ENCODE measurements around the gene CELF1.

CELF1 gene

GRCh38 chr11:47516984-47517853, 35.7 kb downstream of the CELF1 start:
- H2AFZ ChIP-seq (ENCODE audit: low read length): no peak overlapping the region
- H3K79me2 ChIP-seq (ENCODE audit: insufficient read depth, low read length): peaks cover 92% of the 10 kb centered on the region
- H3K9me2 ChIP-seq (replicated peaks; ENCODE audit: low read depth, low read length): no peaks in the 10 kb centered on the region
- peaks cover 11% of the 10 kb centered on the region; the same call in 1 of the 2 replicates for H3F3A ChIP-seq (ENCODE audit: low read depth)
- H3K4me1 ChIP-seq (ENCODE audit: insufficient read depth, low read length, poor library complexity, severe bottlenecking): peaks cover 43% of the 10 kb centered on the region
- H3K4me3 ChIP-seq (ENCODE audit: low read length, poor library complexity, severe bottlenecking): no peak overlapping the region
- H3K9me3 ChIP-seq (ENCODE audit: insufficient read depth, low read depth, low read length): no peaks in the 10 kb centered on the region
- no peaks in the 10 kb centered on the region for H3K27me3 ChIP-seq (ENCODE audit: insufficient read depth, low read length, poor library complexity, severe bottlenecking)
- peaks cover 85% of the 10 kb centered on the region for H4K20me1 ChIP-seq (ENCODE audit: insufficient read depth, low read length, poor library complexity, severe bottlenecking)
- H3K4me2 ChIP-seq (ENCODE audit: low read depth, low read length, poor library complexity, severe bottlenecking): peak overlapping the region; percentile 56
- TF ChIP-seq CTCF (conservative IDR thresholded peaks at IDR 0.05; ENCODE audit: low read length) (no peak), EZH2phosphoT487 (IDR thresholded peaks at IDR 0.05; ENCODE audit: borderline replicate concordance) (no peak)
- no peaks in the 10 kb centered on the region; the same call in 1 of the 2 replicates for H3K36me3 ChIP-seq (ENCODE audit: insufficient read depth, low read length)
- peak overlapping the region; percentile 42 for H3K9ac ChIP-seq (ENCODE audit: low read depth, low read length, poor library complexity, severe bottlenecking)

GRCh38 chr11:47516155-47516554, 36.8 kb downstream of the CELF1 start:
- H3K79me2 ChIP-seq (ENCODE audit: insufficient read depth, low read length): peaks cover 92% of the 10 kb centered on the region
- peaks cover 43% of the 10 kb centered on the region for H3K4me1 ChIP-seq (ENCODE audit: insufficient read depth, low read length, poor library complexity, severe bottlenecking)
- TF ChIP-seq CTCF (conservative IDR thresholded peaks at IDR 0.05; ENCODE audit: low read length): no peak
- no peaks in the 10 kb centered on the region for H3K9me2 ChIP-seq (replicated peaks; ENCODE audit: low read depth, low read length)
- no peak overlapping the region for H3K9ac ChIP-seq (ENCODE audit: low read depth, low read length, poor library complexity, severe bottlenecking)
- H4K20me1 ChIP-seq (ENCODE audit: insufficient read depth, low read length, poor library complexity, severe bottlenecking): peaks cover 85% of the 10 kb centered on the region
- H2AFZ ChIP-seq (ENCODE audit: low read length): no peak overlapping the region
- no peak overlapping the region for H3K4me2 ChIP-seq (ENCODE audit: low read depth, low read length, poor library complexity, severe bottlenecking)
- H3F3A ChIP-seq (ENCODE audit: low read depth): peaks cover 11% of the 10 kb centered on the region; the same call in 1 of the 2 replicates
- H3K36me3 ChIP-seq (ENCODE audit: insufficient read depth, low read length): peaks cover 4% of the 10 kb centered on the region; the same call in 1 of the 2 replicates
- no peaks in the 10 kb centered on the region for H3K9me3 ChIP-seq (ENCODE audit: insufficient read depth, low read depth, low read length)
- H3K4me3 ChIP-seq (ENCODE audit: low read length, poor library complexity, severe bottlenecking): no peak overlapping the region
- no peaks in the 10 kb centered on the region for H3K27me3 ChIP-seq (ENCODE audit: insufficient read depth, low read length, poor library complexity, severe bottlenecking)

- Histone ChIP-seq H3K9me2 (replicated peaks; ENCODE audit: low read depth, low read length) (no peaks in the 10 kb centered on the region), H4K20me1 (ENCODE audit: insufficient read depth, low read length, poor library complexity, severe bottlenecking) (peaks cover 86% of the 10 kb centered on the region), H2AFZ (ENCODE audit: low read length) (no peak overlapping the region), H3K27me3 (ENCODE audit: insufficient read depth, low read length, poor library complexity, severe bottlenecking) (no peaks in the 10 kb centered on the region), H3K9ac (ENCODE audit: low read depth, low read length, poor library complexity, severe bottlenecking) (no peak overlapping the region), H3K36me3 (ENCODE audit: insufficient read depth, low read length) (peaks cover 4% of the 10 kb centered on the region; the same call in 1 of the 2 replicates), H3K79me2 (ENCODE audit: insufficient read depth, low read length) (peaks cover 92% of the 10 kb centered on the region), H3K9me3 (ENCODE audit: insufficient read depth, low read depth, low read length) (no peaks in the 10 kb centered on the region), H3K4me2 (ENCODE audit: low read depth, low read length, poor library complexity, severe bottlenecking) (no peak overlapping the region), H3K4me3 (ENCODE audit: low read length, poor library complexity, severe bottlenecking) (no peak overlapping the region), H3F3A (ENCODE audit: low read depth) (peaks cover 11% of the 10 kb centered on the region; the same call in 1 of the 2 replicates), H3K4me1 (ENCODE audit: insufficient read depth, low read length, poor library complexity, severe bottlenecking) (peaks cover 36% of the 10 kb centered on the region)
- TF ChIP-seq EZH2phosphoT487 (IDR thresholded peaks at IDR 0.05; ENCODE audit: borderline replicate concordance) (no peak), CTCF (conservative IDR thresholded peaks at IDR 0.05; ENCODE audit: low read length) (no peak)
Measured at GRCh38 chr11:47514825-47515647, 37.9 kb downstream of the CELF1 start.
